Activated T-cell treated with anti-CD3 and anti-CD28 coated beads for 1 hour (primary cell): ENCODE data around the gene PCDHGC3.

Source experiments
- DNase-seq: peaks from one replicate; pipeline ENCODE4 v3.0.0-alpha.2; 2020; ENCODE audit warnings: low read depth

PCDHGC3 gene

DNA sequence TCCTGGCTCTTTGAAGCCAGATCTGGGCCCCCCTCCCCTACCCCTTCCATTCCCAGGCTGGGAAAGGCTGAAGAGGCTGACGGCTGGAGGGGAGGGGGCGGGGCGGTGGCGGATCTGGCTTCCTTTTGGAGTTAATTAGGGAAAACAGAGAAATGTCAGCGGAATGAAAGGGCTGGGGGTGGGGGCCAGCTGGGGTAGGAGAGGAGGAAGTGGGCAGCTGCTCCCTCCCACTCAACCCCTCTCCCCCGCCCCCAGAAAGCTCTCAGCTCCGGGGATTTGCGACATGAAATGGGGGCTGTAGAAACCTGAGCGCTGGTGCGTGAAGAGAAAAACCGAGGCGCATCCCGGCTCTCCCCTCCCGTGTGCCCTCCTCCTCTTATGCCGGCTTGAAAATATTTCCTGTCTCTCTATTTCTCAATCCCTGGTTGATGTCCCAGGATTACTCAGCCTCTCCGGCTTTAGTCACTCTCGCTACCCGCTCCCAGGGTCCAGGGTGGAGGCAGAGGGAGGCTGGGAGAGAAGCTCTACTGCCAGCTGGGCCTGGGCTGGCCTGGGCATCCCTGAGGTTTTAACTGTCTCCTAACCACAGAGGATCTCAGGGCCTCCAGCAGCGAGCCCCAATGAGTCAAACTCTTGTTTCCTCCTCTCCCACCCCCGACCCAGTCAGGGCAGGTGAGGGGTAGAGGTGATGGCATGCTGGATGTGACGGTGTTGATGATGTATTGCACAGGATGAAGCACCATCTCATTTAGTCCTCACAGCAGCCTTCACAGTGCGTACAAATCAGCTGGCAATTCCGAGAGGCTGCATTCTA lies 33.2 kb downstream of the PCDHGC3 start:
- no peak for DNase-seq

DNA sequence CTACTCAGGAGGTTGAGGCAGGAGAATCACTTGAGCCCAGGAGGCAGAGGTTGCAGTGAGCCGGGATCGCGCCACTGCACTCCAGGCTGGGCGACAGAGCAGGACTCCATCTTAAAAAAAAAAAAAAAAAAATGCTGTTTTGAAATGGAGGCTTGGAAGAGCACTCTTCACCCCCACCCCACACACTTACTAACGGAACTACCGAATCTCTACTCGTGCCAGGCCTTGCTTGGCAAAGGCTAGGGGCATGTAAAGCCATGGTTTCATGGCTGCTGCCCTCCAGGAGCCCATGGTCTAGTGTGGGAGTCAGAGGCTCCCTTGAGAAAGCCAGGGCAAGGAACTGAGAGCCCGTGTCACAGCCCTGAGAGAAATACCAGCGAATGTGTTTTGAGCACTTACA lies 34.4 kb downstream of the PCDHGC3 start:
- DNase-seq: no peak

DNA sequence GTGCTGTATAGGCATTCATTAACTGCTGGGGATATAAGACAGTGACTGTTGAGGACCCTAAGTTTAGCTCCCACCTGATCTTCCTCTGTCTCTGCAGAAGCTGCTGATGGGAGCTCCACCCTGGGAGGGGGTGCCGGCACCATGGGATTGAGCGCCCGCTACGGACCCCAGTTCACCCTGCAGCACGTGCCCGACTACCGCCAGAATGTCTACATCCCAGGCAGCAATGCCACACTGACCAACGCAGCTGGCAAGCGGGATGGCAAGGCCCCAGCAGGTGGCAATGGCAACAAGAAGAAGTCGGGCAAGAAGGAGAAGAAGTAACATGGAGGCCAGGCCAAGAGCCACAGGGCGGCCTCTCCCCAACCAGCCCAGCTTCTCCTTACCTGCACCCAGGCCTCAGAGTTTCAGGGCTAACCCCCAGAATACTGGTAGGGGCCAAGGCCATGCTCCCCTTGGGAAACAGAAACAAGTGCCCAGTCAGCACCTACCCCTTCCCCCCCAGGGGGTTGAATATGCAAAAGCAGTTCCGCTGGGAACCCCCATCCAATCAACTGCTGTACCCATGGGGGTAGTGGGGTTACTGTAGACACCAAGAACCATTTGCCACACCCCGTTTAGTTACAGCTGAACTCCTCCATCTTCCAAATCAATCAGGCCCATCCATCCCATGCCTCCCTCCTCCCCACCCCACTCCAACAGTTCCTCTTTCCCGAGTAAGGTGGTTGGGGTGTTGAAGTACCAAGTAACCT lies 35.3 kb downstream of the PCDHGC3 start:
- no peak for DNase-seq

DNA sequence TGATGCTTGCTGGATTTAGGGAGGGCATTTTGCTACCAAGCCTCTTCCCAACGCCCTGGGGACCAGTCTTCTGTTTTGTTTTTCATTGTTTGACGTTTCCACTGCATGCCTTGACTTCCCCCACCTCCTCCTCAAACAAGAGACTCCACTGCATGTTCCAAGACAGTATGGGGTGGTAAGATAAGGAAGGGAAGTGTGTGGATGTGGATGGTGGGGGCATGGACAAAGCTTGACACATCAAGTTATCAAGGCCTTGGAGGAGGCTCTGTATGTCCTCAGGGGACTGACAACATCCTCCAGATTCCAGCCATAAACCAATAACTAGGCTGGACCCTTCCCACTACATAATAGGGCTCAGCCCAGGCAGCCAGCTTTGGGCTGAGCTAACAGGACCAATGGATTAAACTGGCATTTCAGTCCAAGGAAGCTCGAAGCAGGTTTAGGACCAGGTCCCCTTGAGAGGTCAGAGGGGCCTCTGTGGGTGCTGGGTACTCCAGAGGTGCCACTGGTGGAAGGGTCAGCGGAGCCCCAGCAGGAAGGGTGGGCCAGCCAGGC lies 36.1 kb downstream of the PCDHGC3 start:
- DNase-seq: no peak

DNA sequence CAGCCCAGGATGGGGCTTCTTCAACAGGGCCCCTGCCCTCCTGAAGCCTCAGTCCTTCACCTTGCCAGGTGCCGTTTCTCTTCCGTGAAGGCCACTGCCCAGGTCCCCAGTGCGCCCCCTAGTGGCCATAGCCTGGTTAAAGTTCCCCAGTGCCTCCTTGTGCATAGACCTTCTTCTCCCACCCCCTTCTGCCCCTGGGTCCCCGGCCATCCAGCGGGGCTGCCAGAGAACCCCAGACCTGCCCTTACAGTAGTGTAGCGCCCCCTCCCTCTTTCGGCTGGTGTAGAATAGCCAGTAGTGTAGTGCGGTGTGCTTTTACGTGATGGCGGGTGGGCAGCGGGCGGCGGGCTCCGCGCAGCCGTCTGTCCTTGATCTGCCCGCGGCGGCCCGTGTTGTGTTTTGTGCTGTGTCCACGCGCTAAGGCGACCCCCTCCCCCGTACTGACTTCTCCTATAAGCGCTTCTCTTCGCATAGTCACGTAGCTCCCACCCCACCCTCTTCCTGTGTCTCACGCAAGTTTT lies 36.7 kb downstream of the PCDHGC3 start:
- peak; percentile 89 for DNase-seq

DNA sequence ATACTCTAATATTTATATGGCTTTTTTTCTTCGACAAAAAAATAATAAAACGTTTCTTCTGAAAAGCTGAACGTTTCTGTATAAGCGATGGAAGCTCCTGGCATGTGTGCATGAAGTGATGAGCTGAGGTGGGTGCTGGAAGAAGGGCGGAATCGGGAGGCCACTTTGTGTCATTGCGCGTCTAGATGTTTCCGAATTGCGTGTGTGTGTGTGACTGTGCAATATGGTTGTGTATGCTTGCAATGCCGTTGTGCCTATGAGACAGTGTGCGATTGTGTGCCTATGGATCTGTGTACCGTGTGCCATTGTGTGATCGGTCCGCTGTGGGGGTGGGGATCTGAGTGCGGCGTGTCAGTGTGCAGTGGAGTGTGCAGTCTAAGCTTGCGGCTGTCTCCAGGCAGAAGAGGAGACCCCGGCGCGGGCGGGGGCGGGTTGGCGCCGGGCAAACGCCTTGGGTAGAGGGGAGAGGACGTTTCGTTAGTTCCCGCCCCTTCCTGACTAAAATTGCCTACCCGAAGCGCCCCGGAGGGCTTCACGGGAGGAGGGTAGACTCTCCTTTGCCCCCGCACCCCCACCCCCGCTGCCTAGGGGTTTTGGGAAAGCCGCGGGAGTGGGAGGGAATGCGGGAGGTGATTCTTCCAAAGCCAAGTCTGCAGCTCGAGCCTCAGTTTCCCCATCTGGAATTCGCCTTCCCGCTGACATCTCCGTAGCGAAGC lies 37.3 kb downstream of the PCDHGC3 start:
- DNase-seq: no peak

DNA sequence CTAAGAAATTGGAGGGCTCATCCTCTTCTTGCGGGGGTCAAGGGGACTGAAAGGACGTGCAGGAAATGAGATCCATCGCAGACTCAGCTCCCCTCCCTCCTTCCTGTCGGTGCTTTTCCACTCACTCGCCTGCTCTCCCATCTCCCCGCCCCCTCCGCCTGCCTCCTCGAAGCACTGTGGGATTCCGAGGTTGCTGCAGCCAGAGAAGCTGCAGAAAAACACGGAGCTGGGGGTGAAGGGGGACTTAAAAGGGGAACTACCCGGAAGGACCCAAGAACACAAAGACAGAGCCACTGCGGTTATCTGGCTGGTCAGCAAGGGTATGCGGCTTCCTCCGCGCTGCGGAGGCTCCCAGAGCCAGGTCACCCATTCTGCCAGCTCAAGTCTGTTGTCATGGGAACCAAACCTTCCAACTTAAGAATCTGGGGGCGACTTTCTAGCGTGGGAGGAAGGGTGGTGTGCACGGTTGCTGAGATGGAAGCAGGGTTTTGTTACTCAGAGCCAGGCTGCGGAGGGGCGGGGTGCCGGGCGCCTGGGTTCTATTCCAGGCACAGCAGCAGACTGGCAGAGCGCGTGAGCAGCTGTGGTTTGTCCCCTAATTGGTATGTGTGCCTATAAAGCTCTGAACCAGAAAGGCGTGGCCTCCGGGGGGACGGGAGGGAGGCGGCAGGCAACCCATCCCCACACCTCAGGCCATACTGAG lies 38.0 kb downstream of the PCDHGC3 start:
- DNase-seq: no peak

DNA sequence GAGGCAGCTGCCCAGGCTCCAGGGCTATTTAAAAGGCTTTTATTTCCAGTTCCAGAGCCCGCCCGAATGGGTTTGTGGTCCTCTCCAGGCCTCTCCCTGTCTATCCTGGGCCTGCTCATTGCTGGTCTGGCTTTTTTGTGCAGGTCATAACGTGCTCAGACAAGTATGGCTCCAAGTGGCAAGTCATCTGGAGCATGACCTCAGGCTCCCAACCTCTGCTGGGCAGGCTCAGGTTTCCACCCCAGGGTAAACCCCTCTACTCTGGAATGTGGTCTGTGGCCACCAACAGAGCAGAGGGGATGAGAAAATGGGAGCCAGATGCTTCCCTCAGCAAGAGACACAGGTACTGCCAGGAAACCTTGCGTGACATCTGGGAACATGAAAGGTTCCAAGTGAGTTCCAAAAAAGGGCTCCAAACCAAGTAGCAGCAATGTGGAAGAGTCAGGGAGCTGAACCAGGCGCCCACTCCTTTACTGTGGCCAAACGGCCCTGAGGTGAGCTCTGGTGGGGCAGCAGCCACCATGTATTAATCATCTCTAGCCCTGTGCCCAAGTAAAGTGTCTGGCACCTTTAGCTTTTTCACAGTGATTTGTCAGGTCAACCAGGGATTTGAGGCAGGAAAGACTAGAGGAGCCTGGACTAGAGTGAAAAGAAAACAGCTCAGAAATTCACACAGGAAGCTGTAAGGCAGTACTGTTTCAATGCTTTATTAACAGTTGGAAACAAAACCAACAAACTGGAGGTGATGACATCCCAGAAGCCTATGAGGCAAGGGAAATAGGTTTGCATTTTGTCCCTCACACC lies 38.8 kb downstream of the PCDHGC3 start:
- no peak for DNase-seq

DNA sequence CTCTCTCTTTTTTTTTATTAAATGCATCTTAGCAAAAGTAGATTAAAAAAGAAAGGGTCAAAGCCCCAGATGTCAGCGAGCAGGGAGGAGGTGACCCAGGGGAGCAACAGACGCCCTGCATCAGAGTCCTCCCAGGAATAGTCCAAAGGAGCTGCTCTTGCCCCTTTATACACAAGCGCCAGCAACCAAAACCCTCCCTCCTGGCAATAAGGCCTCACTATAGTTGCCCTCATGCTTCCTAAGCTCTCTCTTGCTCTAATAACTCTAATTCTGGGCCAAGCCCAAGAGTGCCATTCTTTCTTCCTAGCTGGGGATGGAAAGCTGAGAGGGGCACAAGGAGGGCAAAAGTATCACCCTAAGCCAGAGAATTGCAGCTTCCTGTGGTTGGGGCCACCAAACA lies 39.4 kb downstream of the PCDHGC3 start:
- DNase-seq: no peak

DNA sequence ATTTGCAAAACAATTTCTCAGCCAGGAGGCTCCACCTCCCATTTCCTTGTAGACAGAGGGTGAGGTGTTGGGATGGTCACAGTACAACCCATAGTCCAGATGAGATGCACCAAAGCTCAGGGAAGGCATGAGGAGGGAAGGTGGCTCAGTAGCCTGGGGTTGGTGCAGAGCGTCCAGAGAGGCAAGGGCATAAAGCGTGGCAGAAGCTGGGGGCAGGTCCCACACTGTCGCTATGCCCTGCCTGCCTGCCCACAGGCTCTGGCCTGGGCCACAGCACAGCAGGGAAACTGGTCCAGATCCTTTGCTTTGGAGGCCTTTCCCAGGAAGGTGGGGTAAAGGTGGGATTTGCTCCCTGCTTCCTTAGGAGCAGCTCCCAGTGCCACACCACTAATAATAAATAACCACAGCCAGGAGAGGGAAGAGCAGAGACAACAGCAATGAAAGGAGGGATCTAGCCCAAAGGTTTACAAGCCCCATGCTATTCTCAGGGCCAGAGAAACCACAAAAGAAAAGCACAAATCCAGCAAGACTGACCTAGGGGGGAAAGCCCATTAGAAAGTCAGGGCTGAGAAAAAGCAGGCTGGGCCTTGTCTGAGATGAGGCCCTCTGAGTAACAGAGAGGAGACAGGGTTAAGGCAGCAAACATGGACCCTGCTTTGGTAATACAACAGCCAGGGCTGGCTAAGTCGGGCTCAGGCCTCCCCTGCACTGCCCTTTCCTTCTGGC lies 40.3 kb downstream of the PCDHGC3 start:
- DNase-seq: no peak

DNA sequence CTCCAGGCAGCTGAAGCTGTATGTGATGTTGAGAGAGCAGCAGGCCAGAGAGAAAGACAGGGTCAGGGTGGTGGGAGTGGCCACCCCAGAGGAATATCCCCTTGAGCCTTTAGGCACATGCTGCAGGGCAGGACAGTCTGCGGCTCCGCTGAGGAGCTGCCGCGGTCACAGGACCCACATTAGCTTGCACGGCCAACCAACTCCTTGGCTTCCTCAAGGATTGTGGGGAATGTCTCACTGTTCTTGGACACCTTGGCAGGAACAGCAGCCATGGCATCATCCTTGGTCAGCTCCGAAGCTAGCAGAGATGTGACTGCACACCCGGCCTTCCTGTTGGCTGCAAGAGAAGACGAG lies 40.9 kb downstream of the PCDHGC3 start:
- DNase-seq: no peak

DNA sequence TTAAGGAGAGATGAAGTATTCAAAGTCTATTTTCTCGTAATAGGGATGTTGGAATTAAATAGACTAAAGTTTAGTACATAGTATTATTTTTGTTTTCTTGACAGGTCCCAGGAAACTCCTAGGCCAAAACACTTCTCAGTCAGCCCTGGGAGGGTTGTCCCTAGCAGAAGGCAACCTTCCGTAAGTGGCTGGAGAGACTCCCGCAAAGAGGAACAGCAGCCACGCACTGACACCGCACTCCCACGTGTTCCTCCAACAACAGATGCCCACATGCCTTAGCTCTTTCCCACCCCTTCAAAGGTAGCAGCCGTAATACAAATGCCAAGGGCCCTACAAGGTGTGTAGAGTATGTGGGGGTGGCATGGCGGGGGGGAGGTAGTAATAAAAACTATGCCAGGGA lies 41.5 kb downstream of the PCDHGC3 start:
- DNase-seq: no peak

DNA sequence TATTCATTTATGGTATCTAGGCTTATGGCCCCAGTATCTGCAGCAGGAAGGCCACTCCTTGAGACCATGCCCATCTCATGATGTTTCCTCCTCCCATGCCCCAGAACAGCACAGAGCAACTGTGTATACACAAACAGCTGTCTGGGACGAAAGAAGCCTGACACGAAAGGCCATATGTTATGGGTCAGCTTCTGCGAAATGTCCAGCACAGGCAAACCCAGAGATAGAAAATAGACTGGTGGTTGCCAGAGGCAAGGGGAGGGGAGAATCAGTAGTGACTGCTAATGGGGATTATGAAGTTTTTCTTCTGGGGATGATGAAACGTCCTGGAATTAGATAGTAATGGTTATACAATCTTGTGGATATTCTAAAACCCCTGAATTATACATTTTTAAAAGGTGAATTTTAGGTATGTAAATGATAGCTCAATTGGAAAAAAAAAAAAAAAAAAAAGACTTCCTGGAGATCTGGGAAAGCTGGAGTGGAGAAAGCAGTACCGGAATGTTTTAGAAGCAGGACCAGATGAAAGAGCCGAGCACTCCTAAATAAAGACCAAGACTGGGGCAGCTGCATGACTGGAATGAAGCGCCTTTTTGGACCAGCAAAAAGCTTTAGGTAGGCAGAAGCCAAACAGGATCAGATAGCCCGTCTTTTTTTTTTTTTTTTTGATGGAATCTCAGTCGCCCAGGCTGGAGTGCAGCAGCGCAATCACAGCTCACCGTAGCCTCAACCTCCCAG lies 42.3 kb downstream of the PCDHGC3 start:
- no peak for DNase-seq

DNA sequence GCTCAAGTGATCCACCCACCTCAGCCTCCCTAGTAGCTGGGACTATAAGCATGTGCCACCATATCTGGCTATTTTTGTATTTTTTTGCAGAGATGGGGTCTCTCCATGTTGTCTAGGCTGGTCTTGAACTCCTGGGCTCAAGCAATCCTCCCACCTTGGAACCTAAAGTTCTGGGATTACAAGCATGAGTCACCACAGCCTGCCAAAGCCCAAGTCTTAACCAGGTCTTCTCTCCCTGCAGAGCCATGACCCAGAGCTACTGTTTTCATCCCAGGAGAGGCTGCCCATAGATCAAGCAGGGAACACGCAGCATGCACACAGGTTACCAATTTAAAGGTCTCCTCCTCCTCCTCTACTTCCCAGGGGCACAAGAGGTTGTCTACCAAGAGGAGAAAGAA lies 42.9 kb downstream of the PCDHGC3 start:
- DNase-seq: no peak

DNA sequence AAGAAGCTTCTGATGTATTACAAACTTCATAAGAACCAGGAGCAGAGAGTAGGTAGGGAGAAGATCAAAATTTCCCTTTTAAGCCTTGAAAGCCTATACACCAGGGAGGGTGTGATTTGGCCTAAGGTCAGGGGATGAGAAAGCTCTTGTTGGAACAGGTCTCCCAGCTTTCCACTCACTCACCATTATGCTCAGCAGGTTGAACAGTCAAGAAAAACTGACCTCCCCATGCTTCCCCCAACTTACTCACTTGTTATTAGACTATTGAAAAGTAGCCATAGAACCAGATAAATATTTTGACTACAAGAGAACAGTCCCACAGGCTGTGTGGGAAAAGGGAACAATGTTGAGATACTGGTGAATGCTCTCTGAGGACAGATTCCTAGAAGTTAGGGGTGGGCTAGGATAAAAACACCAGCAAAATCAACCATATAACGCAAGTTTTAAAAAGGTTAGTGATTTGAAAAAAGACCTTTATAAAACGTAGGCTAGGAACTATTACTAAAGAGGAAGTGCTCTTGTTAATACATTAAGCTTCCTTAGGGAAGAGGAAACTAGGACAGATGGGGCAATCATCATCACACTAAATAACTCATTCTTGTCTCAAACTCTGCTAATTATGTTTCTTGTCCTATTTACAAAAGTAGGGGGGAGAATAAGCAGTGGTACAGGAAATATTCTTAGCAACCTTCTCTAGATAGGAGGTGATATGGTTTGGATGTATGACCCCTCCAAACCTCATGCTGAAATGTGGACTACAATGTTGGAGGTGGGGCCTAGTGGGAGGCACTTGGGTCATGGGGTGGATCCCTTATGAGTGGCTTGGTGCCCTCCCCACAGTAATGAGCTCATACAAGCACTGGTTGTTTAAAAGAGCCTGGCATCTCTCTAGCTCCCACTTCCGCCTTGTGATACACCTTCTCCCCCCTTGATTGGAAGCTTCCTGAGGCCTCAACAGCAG lies 44.1 kb downstream of the PCDHGC3 start:
- DNase-seq: no peak

DNA sequence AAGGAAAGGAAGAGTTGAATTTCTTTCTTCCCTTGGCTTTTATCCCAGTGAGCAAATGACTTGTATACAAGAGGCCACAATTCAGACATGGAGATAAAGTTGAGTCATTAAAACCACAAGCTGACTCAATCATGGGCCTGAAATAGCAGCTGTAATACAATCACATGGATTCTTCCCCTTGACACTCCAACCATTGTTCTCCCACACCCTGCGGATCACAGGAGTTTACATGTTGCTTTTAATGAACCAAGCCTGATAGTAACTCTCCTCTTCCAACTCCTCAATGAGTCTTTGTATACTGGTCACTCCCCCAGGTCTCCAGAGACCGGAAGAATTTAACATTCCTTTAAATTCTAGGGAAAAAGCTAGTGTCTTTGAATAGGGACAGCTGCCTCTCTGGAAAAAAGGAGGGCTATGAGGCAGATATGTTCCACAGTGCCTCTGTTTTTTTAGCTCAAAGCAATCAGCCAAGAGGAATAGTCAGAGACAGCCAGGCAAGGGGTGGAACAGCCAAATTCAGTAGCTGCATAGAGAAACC lies 45.5 kb downstream of the PCDHGC3 start:
- no peak for DNase-seq

DNA sequence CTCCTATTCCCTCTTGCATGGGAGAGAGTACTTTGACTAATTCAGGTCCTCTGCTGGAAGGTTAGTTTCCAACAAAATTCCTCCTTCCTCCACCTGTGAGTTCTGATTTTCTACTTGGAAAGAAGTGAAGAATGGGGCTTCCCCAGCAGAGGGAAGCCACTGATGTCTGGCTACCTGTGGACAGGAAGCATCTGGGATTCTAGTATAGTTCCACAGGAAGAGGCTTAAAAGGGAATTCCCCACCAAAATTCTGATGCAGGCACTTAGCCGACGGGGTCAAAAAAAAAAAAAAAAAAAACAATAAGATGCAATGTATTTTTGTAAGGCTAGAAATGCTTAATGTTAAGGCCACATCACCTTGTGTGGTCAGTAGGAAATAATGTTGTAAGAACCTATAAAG lies 46.5 kb downstream of the PCDHGC3 start:
- DNase-seq: no peak

DNA sequence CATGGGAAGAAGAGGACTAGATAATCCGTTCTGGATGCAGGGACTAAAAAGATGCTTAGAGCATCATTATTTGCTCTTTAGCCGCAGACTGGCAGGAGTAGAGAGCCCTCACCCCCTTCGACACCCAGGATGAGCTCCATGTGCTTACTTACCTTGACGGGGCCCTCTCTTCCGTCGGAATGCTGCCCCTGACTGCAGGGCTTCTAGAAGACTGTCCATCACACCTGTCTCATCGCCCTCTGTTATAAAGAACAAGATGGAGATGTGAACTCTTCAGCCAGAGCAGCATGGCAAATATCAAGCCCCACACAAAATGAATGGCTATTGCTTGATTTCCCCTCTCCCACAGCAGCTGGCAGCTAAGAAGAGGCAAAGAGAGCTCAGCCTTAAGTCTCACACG lies 48.2 kb downstream of the PCDHGC3 start:
- DNase-seq: no peak
